OCI-LY1 (cell line): Measurements from ENCODE around the gene SCAPER.
"Not testable (repeated sequence)": the region's sequence is repeated elsewhere in the genome, so short reads cannot be mapped to it uniquely, and the experiment has no call there.

Experiments used
- H2AFZ ChIP-seq: fragments of 200-600 bp; sonication (generic), shearing (Covaris generic); 2 replicates; pipeline ENCODE4 v1.6.0; 2014; ENCODE audit warnings: antibody characterized with exemption, mild to moderate bottlenecking, low read length
- H3F3A ChIP-seq: fragments of 200-600 bp; sonication (generic), shearing (Covaris generic); 2 replicates; pipeline ENCODE4 v1.6.0; 2014; ENCODE audit warnings: mild to moderate bottlenecking, antibody characterized with exemption, low read length, moderate library complexity; ENCODE audit not compliant: insufficient read depth
- H3K27ac ChIP-seq: fragments of 200-600 bp; sonication (generic); 2 replicates; pipeline ENCODE4 v1.5.1; 2014; ENCODE audit warnings: low read length, mixed run types, mild to moderate bottlenecking, low read depth; ENCODE audit not compliant: poor library complexity, severe bottlenecking
- H3K27me3 ChIP-seq: fragments of 200-600 bp; sonication (generic); 2 replicates; pipeline ENCODE4 v1.6.0; 2014; ENCODE audit warnings: antibody characterized with exemption, mild to moderate bottlenecking, low read length, moderate library complexity; ENCODE audit not compliant: insufficient read depth
- H3K36me3 ChIP-seq: fragments of 200-600 bp; sonication (generic); 2 replicates; pipeline ENCODE4 v1.6.1; 2014; ENCODE audit warnings: mild to moderate bottlenecking, antibody characterized with exemption, low read length, moderate library complexity, mixed read lengths; ENCODE audit not compliant: insufficient read depth
- H3K4me1 ChIP-seq: fragments of 200-600 bp; sonication (generic); 2 replicates; pipeline ENCODE4 v1.5.1; 2014; ENCODE audit warnings: mild to moderate bottlenecking, low read length, moderate library complexity; ENCODE audit not compliant: insufficient read depth, severe bottlenecking
- H3K4me2 ChIP-seq: fragments of 200-600 bp; sonication (generic), shearing (Covaris generic); 2 replicates; pipeline ENCODE4 v1.6.1; 2014; ENCODE audit warnings: low read length
- H3K4me3 ChIP-seq: fragments of 200-600 bp; sonication (generic); 2 replicates; pipeline ENCODE4 v1.5.1; 2014; ENCODE audit warnings: low read length, low read depth, mild to moderate bottlenecking, mixed read lengths; ENCODE audit not compliant: poor library complexity, severe bottlenecking
- H3K79me2 ChIP-seq: fragments of 200-600 bp; shearing (Covaris generic); 2 replicates; pipeline ENCODE4 v1.6.1; 2016; ENCODE audit warnings: mixed run types, low read length, mixed read lengths; ENCODE audit not compliant: insufficient read depth
- H3K9ac ChIP-seq: fragments of 200-600 bp; sonication (generic), shearing (Covaris generic); 2 replicates; pipeline ENCODE4 v1.6.1; 2014; ENCODE audit warnings: mild to moderate bottlenecking, low read length, mixed read lengths
- H3K9me2 ChIP-seq: fragments of 200-600 bp; sonication (generic), shearing (Covaris generic); 2 replicates; pipeline ENCODE4 v1.6.1; 2014; ENCODE audit warnings: low read depth, mild to moderate bottlenecking, low read length, mixed read lengths
- H3K9me3 ChIP-seq: fragments of 200-600 bp; shearing (Covaris generic); 2 replicates; pipeline ENCODE4 v1.6.1; 2014; ENCODE audit warnings: low read length, mixed read lengths
- H4K20me1 ChIP-seq: fragments of 200-600 bp; sonication (generic), shearing (Covaris generic); 2 replicates; pipeline ENCODE4 v1.6.0; 2016; ENCODE audit warnings: mild to moderate bottlenecking, low read length; ENCODE audit not compliant: insufficient read depth
- EZH2 ChIP-seq: fragments of 200-600 bp; sonication (generic), shearing (Covaris generic); IDR thresholded peaks from 2 replicates; pipeline ENCODE4 v1.8.0; 2017; ENCODE audit warnings: borderline replicate concordance, mixed run types, mild to moderate bottlenecking, antibody characterized with exemption, low read length, moderate library complexity, mixed read lengths
- TF ChIP-seq, protein P1 (sequence below): fragments of 200-600 bp; sonication (generic), shearing (Covaris generic); IDR thresholded peaks from 2 replicates; pipeline ENCODE4 v1.5.1; 2017; ENCODE audit warnings: mild to moderate bottlenecking, antibody characterized with exemption, low read length, moderate library complexity, mixed read lengths

Gene SCAPER

DNA sequence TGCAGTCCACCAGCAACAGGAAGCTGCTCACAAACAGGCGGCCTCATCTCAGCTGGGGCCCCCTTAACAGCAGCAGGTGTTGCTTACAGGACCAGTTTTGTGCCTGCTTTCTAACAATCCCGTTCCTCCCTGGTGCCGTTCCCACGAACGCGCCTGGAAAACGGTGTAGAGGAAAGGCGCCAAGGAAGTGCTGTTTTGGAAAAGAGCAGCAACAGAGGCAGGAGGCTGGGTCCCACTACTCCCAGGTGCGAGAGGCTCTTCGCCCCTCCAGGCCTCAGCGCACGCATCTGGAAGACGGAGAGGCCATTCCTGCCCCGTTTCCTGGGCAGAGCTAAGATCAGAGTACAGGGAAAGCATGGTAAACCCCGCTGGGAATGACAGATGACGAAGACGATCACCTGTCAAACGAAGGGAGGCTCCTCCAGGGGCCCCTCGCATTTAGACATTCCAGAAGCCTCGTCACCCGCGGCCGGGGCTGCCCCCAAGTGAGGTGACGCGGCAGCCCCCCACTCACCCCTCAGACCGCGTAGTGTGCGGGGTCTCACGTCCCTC lies 603 bp downstream of the SCAPER start:
- Histone ChIP-seq H3K36me3 (no peaks in the 10 kb centered on the region), H3K27me3 (no peaks in the 10 kb centered on the region), H3K27ac (no peak overlapping the region), H4K20me1 (no peaks in the 10 kb centered on the region), H3K9me3 (no peaks in the 10 kb centered on the region), H3K9ac (peak overlapping the region; percentile 70), H3K4me2 (peak overlapping the region; percentile 61), H3K79me2 (no peaks in the 10 kb centered on the region), H3K4me1 (peaks cover 15% of the 10 kb centered on the region), H3F3A (no peaks in the 10 kb centered on the region), H2AFZ (no peak overlapping the region), H3K4me3 (peak overlapping the region; percentile 74), H3K9me2 (no peaks in the 10 kb centered on the region)
- TF ChIP-seq, protein P1, sequence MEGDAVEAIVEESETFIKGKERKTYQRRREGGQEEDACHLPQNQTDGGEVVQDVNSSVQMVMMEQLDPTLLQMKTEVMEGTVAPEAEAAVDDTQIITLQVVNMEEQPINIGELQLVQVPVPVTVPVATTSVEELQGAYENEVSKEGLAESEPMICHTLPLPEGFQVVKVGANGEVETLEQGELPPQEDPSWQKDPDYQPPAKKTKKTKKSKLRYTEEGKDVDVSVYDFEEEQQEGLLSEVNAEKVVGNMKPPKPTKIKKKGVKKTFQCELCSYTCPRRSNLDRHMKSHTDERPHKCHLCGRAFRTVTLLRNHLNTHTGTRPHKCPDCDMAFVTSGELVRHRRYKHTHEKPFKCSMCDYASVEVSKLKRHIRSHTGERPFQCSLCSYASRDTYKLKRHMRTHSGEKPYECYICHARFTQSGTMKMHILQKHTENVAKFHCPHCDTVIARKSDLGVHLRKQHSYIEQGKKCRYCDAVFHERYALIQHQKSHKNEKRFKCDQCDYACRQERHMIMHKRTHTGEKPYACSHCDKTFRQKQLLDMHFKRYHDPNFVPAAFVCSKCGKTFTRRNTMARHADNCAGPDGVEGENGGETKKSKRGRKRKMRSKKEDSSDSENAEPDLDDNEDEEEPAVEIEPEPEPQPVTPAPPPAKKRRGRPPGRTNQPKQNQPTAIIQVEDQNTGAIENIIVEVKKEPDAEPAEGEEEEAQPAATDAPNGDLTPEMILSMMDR, result no peak
- TF ChIP-seq EZH2, result no peak

DNA sequence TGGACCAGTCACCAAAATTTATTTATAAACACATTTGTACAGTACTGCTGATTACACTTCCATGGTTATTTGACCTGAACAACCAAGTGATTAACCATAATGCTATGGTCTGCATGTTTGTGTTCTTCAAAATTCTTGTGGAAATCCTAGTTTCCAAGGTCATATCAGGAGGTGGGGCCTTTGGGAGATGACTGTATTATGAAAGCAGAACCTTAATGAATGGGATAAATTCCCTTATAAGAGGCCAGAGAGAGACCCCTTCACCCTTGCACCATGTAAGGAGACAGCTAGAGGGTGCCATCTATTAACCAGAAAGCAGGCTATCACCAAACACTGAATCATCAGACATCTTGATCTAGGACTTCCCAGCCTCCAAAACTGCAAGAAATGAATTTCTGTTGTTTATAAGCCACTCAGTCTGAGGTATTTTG lies 1.9 kb downstream of the SCAPER start:
- Histone ChIP-seq H3K4me2 (no peak overlapping the region), H2AFZ (no peak overlapping the region), H3K9me3 (peaks cover under 1% of the 10 kb centered on the region; the same call in 1 of the 2 replicates), H3F3A (no peaks in the 10 kb centered on the region), H3K9ac (no peak overlapping the region), H3K27me3 (no peaks in the 10 kb centered on the region), H3K79me2 (no peaks in the 10 kb centered on the region), H3K27ac (no peak overlapping the region), H4K20me1 (no peaks in the 10 kb centered on the region), H3K4me3 (no peak overlapping the region), H3K9me2 (no peaks in the 10 kb centered on the region), H3K36me3 (no peaks in the 10 kb centered on the region), H3K4me1 (peaks cover 15% of the 10 kb centered on the region)
- TF ChIP-seq, protein P1, result peak; percentile 63
- no peak for TF ChIP-seq EZH2

DNA sequence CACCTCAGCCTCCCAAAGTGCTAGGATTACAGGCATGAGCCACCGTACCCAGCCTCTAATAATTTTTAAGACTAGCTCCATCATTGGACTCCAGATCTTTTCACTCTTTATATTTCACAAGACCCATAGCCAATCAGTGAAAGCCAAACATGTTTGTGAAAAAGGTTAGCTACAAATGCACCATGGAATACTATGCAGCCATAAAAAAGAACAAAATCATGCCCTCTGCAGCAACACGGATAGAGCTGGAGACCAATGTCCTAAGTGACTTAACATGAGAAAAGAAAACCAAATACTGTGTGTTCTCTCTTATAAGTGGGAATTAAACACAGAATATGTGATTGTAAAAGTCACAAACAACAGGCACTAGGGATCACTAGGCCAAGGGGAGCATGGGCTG lies 3.2 kb downstream of the SCAPER start:
- no peaks in the 10 kb centered on the region for H3K9me2 ChIP-seq
- H3K9ac ChIP-seq, result no peak overlapping the region
- H3K4me1 ChIP-seq, result peaks cover 15% of the 10 kb centered on the region
- H3K4me2 ChIP-seq, result no peak overlapping the region
- no peak overlapping the region for H2AFZ ChIP-seq
- H4K20me1 ChIP-seq, result no peaks in the 10 kb centered on the region
- no peaks in the 10 kb centered on the region for H3K36me3 ChIP-seq
- TF ChIP-seq EZH2, result no peak
- TF ChIP-seq, protein P1, result no peak
- H3K27ac ChIP-seq, result no peak overlapping the region
- peaks cover 4% of the 10 kb centered on the region; the same call in 1 of the 2 replicates for H3K9me3 ChIP-seq
- H3K4me3 ChIP-seq, result no peak overlapping the region
- no peaks in the 10 kb centered on the region for H3K79me2 ChIP-seq
- H3F3A ChIP-seq, result no peaks in the 10 kb centered on the region
- H3K27me3 ChIP-seq, result no peaks in the 10 kb centered on the region

DNA sequence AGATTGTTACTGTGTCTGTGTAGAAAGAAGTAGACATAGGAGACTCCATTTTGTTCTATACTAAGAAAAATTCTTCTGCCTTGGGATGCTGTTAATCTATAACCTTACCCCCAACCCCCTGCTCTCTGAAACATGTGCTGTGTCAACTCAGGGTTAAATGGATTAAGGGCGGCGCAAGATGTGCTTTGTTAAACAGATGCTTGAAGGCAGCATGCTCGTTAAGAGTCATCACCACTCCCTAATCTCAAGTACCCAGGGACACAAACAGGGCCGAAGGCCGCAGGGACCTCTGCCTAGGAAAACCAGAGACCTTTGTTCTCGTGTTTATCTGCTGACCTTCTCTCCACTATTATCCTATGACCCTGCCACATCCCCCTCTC lies 5.2 kb downstream of the SCAPER start:
- not testable (repeated sequence) for H3K79me2 ChIP-seq, H3K27ac ChIP-seq, H3K27me3 ChIP-seq, H3K36me3 ChIP-seq, H3K9me3 ChIP-seq, H3F3A ChIP-seq, H3K9ac ChIP-seq, H4K20me1 ChIP-seq, H3K9me2 ChIP-seq, H3K4me1 ChIP-seq, H3K4me3 ChIP-seq, H2AFZ ChIP-seq, H3K4me2 ChIP-seq

DNA sequence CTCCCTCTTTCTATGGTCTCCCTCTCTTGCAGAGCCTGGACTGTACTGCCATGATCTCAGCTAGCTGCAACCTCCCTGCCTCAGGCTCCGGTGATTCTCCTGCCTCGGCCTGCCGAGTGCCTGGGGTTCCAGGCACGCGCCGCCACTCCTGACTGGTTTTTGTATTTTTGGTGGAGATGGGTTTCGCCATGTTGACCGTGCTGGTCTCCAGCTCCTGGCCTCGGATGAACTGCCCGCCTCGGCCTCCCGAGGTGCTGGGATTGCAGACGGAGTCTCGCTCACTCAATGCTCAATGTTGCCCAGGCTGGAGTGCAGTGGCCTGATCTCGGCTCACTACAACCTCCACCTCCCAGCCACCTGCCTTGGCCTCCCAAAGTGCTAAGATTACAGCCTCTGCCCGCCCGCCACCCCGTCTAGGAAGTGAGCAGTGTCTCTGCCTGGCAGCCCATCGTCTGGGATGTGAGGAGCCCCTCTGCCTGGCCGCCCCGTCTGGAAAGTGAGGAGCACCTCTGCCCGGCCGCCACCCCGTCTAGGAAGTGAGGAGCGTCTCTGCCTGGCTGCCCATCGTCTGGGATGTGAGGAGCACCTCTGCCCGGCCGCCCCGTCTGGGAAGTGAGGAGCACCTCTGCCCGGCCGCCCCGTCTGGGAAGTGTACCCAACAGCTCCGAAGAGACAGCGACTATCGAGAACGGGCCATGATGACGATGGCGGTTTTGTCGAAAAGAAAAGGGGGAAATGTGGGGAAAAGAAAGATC lies 5.8 kb downstream of the SCAPER start:
- H3K4me1 ChIP-seq, H3K9me3 ChIP-seq, H3K27ac ChIP-seq, H3K4me3 ChIP-seq, H4K20me1 ChIP-seq, H3K27me3 ChIP-seq, H3K9ac ChIP-seq, H3K4me2 ChIP-seq, H3K36me3 ChIP-seq, H3K79me2 ChIP-seq, H2AFZ ChIP-seq, H3K9me2 ChIP-seq, H3F3A ChIP-seq: not testable (repeated sequence)
